Upper lobe of left lung (tissue), 4 donors: Measurements from ENCODE around the gene FNDC3B.

Experiments used
- POLR2A ChIP-seq, 4 donors: fragments of 450-650 bp; IDR thresholded peaks; one replicate each; pipeline ENCODE4 v1.5.1; 2016 to 2017; ENCODE audit warnings: antibody characterized with exemption in 4 of 4, mild to moderate bottlenecking in 2 of 4
- POLR2AphosphoS5 ChIP-seq, 2 donors: sonication (generic); formaldehyde crosslinking; IDR thresholded peaks; one replicate each; pipeline ENCODE4 v1.5.1; 2017; ENCODE audit warnings: antibody characterized with exemption in 2 of 2
- TF ChIP-seq, protein P1 (sequence below), 6 experiments: fragments of 450-650 bp in 4 of 6; fragments of 200-600 bp in 2 of 6; sonication (generic) in 2 of 6; IDR thresholded peaks; one replicate each; pipeline ENCODE4 v1.5.1; 2016 to 2019; ENCODE audit warnings: antibody characterized with exemption in 6 of 6

GRCh38 chr3:172258624-172259023 lies 219.2 kb downstream of the FNDC3B start:
- TF ChIP-seq POLR2AphosphoS5 (IDR thresholded peaks at IDR 0.05) (no peak), POLR2A (IDR thresholded peaks at IDR 0.05) (no peak)
- TF ChIP-seq, protein P1, sequence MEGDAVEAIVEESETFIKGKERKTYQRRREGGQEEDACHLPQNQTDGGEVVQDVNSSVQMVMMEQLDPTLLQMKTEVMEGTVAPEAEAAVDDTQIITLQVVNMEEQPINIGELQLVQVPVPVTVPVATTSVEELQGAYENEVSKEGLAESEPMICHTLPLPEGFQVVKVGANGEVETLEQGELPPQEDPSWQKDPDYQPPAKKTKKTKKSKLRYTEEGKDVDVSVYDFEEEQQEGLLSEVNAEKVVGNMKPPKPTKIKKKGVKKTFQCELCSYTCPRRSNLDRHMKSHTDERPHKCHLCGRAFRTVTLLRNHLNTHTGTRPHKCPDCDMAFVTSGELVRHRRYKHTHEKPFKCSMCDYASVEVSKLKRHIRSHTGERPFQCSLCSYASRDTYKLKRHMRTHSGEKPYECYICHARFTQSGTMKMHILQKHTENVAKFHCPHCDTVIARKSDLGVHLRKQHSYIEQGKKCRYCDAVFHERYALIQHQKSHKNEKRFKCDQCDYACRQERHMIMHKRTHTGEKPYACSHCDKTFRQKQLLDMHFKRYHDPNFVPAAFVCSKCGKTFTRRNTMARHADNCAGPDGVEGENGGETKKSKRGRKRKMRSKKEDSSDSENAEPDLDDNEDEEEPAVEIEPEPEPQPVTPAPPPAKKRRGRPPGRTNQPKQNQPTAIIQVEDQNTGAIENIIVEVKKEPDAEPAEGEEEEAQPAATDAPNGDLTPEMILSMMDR (IDR thresholded peaks at IDR 0.05) = no peak
